Gastroesophageal sphincter (tissue), 3 donors: ENCODE results near the gene DAAM1.

Experiments
- CTCF ChIP-seq, 4 experiments: fragments of 200-600 bp in 2 of 4; fragments of 450-650 bp in 2 of 4; sonication (generic) in 1 of 4; IDR thresholded peaks; one replicate each; pipeline ENCODE4 v1.5.1; 2017 to 2019; ENCODE audit warnings: antibody characterized with exemption in 4 of 4, mild to moderate bottlenecking in 2 of 4, moderate library complexity in 2 of 4
- POLR2A ChIP-seq, 2 donors: fragments of 450-650 bp; IDR thresholded peaks; one replicate each; pipeline ENCODE4 v1.6.1; 2017; ENCODE audit warnings: antibody characterized with exemption in 2 of 2, mild to moderate bottlenecking in 2 of 2, moderate library complexity in 1 of 2

GRCh38 chr14:59334253-59334652, 145.8 kb downstream of the DAAM1 start:
- TF ChIP-seq CTCF (IDR thresholded peaks at IDR 0.05) (no peak), POLR2A (IDR thresholded peaks at IDR 0.05) (no peak)
